Mesangial cell (primary cell): ENCODE results near the gene GPT2. TPM values are rescaled to one million over a fixed set of nuclear protein-coding genes. Genes with fewer than 3 reads are reported as not detected.

Experiments used
- total RNA-seq: library from RNA; depleted of rRNA; stranded (reverse); fragments of >200 nt; gene quantifications from 2 replicates; pipeline ENCODE4 v1.2.3, GENCODE V29; 2015

GPT2 gene, protein sequence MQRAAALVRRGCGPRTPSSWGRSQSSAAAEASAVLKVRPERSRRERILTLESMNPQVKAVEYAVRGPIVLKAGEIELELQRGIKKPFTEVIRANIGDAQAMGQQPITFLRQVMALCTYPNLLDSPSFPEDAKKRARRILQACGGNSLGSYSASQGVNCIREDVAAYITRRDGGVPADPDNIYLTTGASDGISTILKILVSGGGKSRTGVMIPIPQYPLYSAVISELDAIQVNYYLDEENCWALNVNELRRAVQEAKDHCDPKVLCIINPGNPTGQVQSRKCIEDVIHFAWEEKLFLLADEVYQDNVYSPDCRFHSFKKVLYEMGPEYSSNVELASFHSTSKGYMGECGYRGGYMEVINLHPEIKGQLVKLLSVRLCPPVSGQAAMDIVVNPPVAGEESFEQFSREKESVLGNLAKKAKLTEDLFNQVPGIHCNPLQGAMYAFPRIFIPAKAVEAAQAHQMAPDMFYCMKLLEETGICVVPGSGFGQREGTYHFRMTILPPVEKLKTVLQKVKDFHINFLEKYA
- 23.1 and 47.6 TPM in 2 replicates for total RNA-seq

DNA sequence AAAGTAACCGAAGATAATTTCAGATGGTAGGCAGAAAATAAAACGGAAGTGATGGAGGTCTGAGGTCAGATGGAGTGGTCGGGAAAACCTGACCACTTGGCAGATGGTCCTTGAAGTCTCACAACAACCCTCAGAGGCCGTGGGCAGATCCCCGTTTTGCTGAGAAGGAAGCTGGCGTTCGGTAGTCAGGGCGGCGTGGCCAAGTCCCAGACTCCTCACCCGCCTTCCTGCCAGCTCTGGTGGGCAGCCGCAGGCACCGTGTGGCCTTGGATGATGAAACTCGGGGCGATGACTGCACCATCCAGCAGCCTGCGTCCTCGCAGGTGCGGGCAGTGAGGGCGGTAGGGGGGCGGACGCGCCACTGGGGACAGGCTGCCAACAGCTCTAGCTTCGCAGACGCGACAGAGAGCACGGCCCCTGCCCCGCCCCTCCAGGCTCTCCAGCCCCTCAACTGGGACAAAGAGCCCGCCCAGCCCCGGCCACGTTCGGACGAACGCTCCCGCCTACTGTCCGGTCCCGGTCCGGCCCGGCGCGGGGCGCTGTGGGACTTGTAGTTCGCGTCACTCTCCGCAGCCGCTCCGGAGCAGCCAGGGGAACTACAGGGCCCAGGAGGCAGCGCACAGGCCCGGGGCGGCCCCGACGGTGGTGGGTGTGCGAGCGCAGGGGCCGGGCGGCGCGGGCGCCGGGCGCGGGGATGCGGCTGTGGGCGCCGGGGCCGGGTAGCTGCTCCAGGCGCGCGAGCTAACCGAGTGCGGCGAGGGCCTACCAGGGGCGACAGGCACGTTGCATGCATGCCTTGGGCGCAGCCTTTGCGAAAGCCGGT, at the start of gene GPT2:
TSS of gene GPT2 (plus strand) at position 673 of the 823 bp plus-strand sequence. CDS start 354 bp downstream, outside the sequence.

DNA sequence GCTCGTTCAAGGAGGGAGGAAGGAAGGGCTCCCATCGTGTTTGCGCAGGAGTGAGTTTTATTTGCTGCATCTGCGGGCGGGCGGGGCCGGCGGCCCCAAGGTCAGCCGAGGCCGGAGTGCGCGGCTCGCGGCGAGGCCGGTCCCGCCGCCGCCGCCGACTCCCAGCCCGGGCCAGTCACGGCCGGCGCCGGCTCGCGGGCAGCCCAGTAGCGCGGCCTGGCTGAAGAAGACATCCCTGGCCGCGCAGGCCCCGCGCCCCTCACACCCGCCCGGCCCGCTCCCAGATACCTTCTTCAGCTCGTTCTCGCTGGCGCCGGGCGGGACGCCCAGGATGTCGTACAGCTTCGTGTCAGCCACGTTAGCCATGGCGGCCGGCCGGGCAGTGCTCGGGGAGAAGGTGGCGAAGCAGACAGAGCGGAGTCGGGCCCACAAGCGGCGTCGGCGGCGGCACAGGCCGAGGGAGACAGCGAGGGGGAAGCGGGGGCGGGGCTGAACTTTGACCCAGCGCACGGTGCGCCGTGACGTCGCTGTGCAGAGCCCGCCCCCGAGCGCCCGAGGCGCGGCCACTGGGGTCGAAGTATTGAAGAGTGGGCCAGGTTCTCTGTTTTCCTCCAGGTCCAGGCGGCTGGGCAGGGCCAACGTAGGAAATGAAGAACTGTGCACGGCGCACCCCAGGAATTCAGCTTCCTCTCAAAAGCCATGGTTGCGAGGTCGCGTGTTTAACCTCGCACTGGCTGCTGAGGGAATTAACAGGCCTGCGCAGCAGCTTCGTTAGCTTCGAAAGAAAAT, 89.2 kb downstream of the GPT2 start, which contains the start of gene DNAJA2:
TSS of gene DNAJA2 (minus strand) at position 468 of the 789 bp plus-strand sequence. CDS start at position 366, 102 bp downstream.

Other genes with a start within 250 kb of the GPT2 start
- gene VPS35, start 195.2 kb upstream of the GPT2 start, total RNA-seq: 41.5 and 60.3 TPM in 2 replicates
- gene ORC6, start 194.7 kb upstream of the GPT2 start, total RNA-seq: 2.8 and 27.5 TPM in 2 replicates
- gene MYLK3, start 136.0 kb upstream of the GPT2 start, total RNA-seq: under 0.01 and 0.13 TPM in 2 replicates
- 4.9 and 6.4 TPM in 2 replicates for gene C16orf87, start 53.2 kb upstream of the GPT2 start, total RNA-seq
- gene DNAJA2, start 89.3 kb downstream of the GPT2 start, total RNA-seq: 23.5 and 28.0 TPM in 2 replicates